ENCODE measurements around the gene GPR62. TPM values are rescaled to one million over a fixed set of nuclear protein-coding genes. Genes with fewer than 3 reads are reported as not detected.

GPR62 gene
- total RNA-seq, 1 experiment from 2014 or later: not detected

- DNase-seq (ENCODE audit: low read depth, low spot score) (no peak), ATAC-seq (peak; percentile 77)
- POLR2A ChIA-PET: interaction anchor here (1.2 kb wide), 1 partner anchor 245 kb away, joined by 3 read pairs; no protein-coding TSS in a partner anchor
- H3K4me1 ChIP-seq (ENCODE audit: control insufficient read depth, insufficient read depth, low read length): peaks cover 12% of the 10 kb centered on the region
- in situ Hi-C loops (cut with HindIII; ENCODE audit: low pct_unique_long_range_greater_than_20kb, low sequenced_read_pairs) (no loop called here), intact Hi-C loops (cut with micrococcal nuclease; ENCODE audit: unreplicated experiment) (no loop called here)
- H3K27me3 ChIP-seq (ENCODE audit: control insufficient read depth, insufficient read depth, low read length): no peaks in the 10 kb centered on the region
- H3K9me3 ChIP-seq (ENCODE audit: control insufficient read depth, insufficient read depth, low read depth, low read length): no peaks in the 10 kb centered on the region
- CTCF ChIA-PET: interaction anchor here (0.6 kb wide), 2 partner anchors 17 to 37 kb away, joined by 3 to 8 read pairs; no protein-coding TSS in a partner anchor
- BruUV-seq (replicated peaks): no TSS peak
- TF ChIP-seq CTCF (IDR thresholded peaks at IDR 0.05): no peak
- TF ChIP-seq TCF7L2 (IDR thresholded peaks at IDR 0.05; ENCODE audit: low read depth, low read length): no peak
- no peak for TF ChIP-seq REST (IDR thresholded peaks at IDR 0.05; ENCODE audit: insufficient read depth in 1 of 2, low read depth in 2 of 2, low read length in 1 of 2)
- TF ChIP-seq SIN3A (IDR thresholded peaks at IDR 0.05; ENCODE audit: borderline replicate concordance, insufficient read depth, low read depth, low read length): 0 out of 2 replicates have a peak, but pooled peaks have one; percentile 6
- peak; percentile 20; the same call in 1 of the 2 replicates for TF ChIP-seq POLR2AphosphoS5 (IDR thresholded peaks at IDR 0.05; ENCODE audit: low read depth, low read length)
- H3K27ac ChIP-seq (ENCODE audit: low read length): peak within 1 kb of the TSS; percentile 85
- peak within 1 kb of the TSS; percentile 58 to 71 for H3K4me3 ChIP-seq (ENCODE audit: low read depth in 2 of 2, low read length in 2 of 2)
- H3K36me3 ChIP-seq (ENCODE audit: control insufficient read depth, insufficient read depth, low read length): no peaks in the 10 kb centered on the region
Observed at GRCh38 chr3:51967384-51968169, 12.4 kb downstream of the GPR62 start, which contains the start of gene PCBP4. PCBP4 (minus strand) TSS chr3:51967454; CDS start chr3:51961240, 6,214 bp downstream.

- ChIA-PET POLR2A (no interaction called here), CTCF (interaction anchor here (0.6 to 1.0 kb wide), 2 partner anchors 15 to 36 kb away, joined by 3 read pairs; no protein-coding TSS in a partner anchor)
- TF ChIP-seq REST (IDR thresholded peaks at IDR 0.05; ENCODE audit: insufficient read depth in 1 of 2, low read depth in 2 of 2, low read length in 1 of 2): no peak
- TF ChIP-seq CTCF (IDR thresholded peaks at IDR 0.05): no peak
- TF ChIP-seq TCF7L2 (IDR thresholded peaks at IDR 0.05; ENCODE audit: low read depth, low read length): no peak
- TF ChIP-seq POLR2AphosphoS5 (IDR thresholded peaks at IDR 0.05; ENCODE audit: low read depth, low read length): no peak
- TF ChIP-seq SIN3A (IDR thresholded peaks at IDR 0.05; ENCODE audit: borderline replicate concordance, insufficient read depth, low read depth, low read length): no peak
- H3K4me3 ChIP-seq (ENCODE audit: low read depth in 2 of 2, low read length in 2 of 2): peak overlapping the region; percentile 57 to 61
- H3K9me3 ChIP-seq (ENCODE audit: control insufficient read depth, insufficient read depth, low read depth, low read length): no peaks in the 10 kb centered on the region
- DNase-seq (ENCODE audit: low read depth, low spot score) (no peak), ATAC-seq (peak; percentile 33; the same call in 1 of the 2 replicates)
- H3K27ac ChIP-seq (ENCODE audit: low read length): peak overlapping the region; percentile 85
- no TSS peak for BruUV-seq (replicated peaks)
- no peaks in the 10 kb centered on the region for H3K27me3 ChIP-seq (ENCODE audit: control insufficient read depth, insufficient read depth, low read length)
- in situ Hi-C loops (cut with HindIII; ENCODE audit: low pct_unique_long_range_greater_than_20kb, low sequenced_read_pairs): no loop called here
- H3K36me3 ChIP-seq (ENCODE audit: control insufficient read depth, insufficient read depth, low read length): no peaks in the 10 kb centered on the region
- intact Hi-C loops (cut with micrococcal nuclease; ENCODE audit: unreplicated experiment): no loop called here
- peaks cover 12% of the 10 kb centered on the region for H3K4me1 ChIP-seq (ENCODE audit: control insufficient read depth, insufficient read depth, low read length)
Observed at GRCh38 chr3:51968170-51968775, 13.1 kb downstream of the GPR62 start.

All from Panc1 (cell line).